GM12878 (cell line): ENCODE data around the gene TMEM266. TPM values are rescaled to one million over a fixed set of nuclear protein-coding genes. Genes with fewer than 3 reads are reported as not detected.
A peak's percentile ranks its signal among the peaks of the same experiment; 100 is the strongest.

Experiments
- ATAC-seq: fragments of 200-7000 bp; cut with Tn5 transposase; 3 replicates; pipeline ENCODE4 v1.9.1; 2020; ENCODE audit warnings: mild to moderate bottlenecking, moderate library complexity
- BruUV-seq: library from RNA; stranded (reverse); fragments of 400-500 nt; replicated peaks from 2 replicates; lab custom pipeline; 2021; lab: Mats Ljungman, UMichigan
- CTCF ChIA-PET: fragments of 300-600 bp; sonication (Branson Sonifier 250); formaldehyde crosslinking; extraction: SDS; loops from one replicate; lab custom pipeline; 2021; ENCODE audit warnings: inconsistent platforms; lab: Yijun Ruan, JAX
- POLR2A ChIA-PET: fragments of 350-600 bp; formaldehyde crosslinking; extraction: SDS; loops from one replicate; lab custom pipeline; 2021; ENCODE audit warnings: inconsistent platforms; lab: Charles Lee
- RAD21 ChIA-PET: fragments of 300-600 bp; sonication (Branson Sonifier 250); formaldehyde crosslinking; loops from one replicate; lab custom pipeline; 2023; ENCODE audit warnings: antibody characterized with exemption; ENCODE audit not compliant: unreplicated experiment; lab: Charles Lee
- SMC1A ChIA-PET: fragments of 300-600 bp; sonication (Branson Sonifier 250); formaldehyde crosslinking; loops from one replicate; lab custom pipeline; 2023; ENCODE audit not compliant: unreplicated experiment, uncharacterized antibody; lab: Charles Lee
- DNase-seq: peaks from one replicate; pipeline ENCODE4 v3.0.0-alpha.2; 2011; ENCODE audit warnings: low read depth, low spot score
- FAIRE-seq: peaks from 3 replicates; lab custom pipeline; 2011; peaks lifted over from hg19 to GRCh38; lab: Jason Lieb, UNC
- H2AFZ ChIP-seq: 2 replicates; pipeline ENCODE4 v1.6.0; 2011; ENCODE audit warnings: low read depth, low read length, control low read depth; ENCODE audit not compliant: control insufficient read depth
- H3K27ac ChIP-seq: 2 replicates; pipeline ENCODE4 v1.5.1; 2011; ENCODE audit warnings: control low read depth; ENCODE audit not compliant: control insufficient read depth, insufficient read depth
- H3K27me3 ChIP-seq, 2 experiments: replicated peaks in 1 of 2; 2 replicates each; pipeline versions ENCODE4 v1.6.0 to v1.6.1; 2011; ENCODE audit warnings: low read length in 1 of 2; ENCODE audit not compliant: control insufficient read depth in 2 of 2, insufficient read depth in 2 of 2
- H3K36me3 ChIP-seq, 2 experiments: 2 replicates each; pipeline ENCODE4 v1.5.1; 2011; ENCODE audit warnings: low read length in 1 of 2; ENCODE audit not compliant: control insufficient read depth in 2 of 2, insufficient read depth in 2 of 2
- H3K4me1 ChIP-seq: 2 replicates; pipeline ENCODE4 v1.6.1; 2011; ENCODE audit warnings: mild to moderate bottlenecking, low read length, moderate library complexity, mixed read lengths; ENCODE audit not compliant: control insufficient read depth, insufficient read depth
- H3K4me2 ChIP-seq: 2 replicates; pipeline ENCODE4 v1.6.0; 2011; ENCODE audit warnings: control low read depth; ENCODE audit not compliant: control insufficient read depth, insufficient read depth
- H3K4me3 ChIP-seq: fragments of 200-600 bp; sonication (generic); 2 replicates; pipeline ENCODE4 v1.5.1; 2016
- H3K79me2 ChIP-seq: 2 replicates; pipeline ENCODE4 v1.6.0; 2011; ENCODE audit warnings: low read length; ENCODE audit not compliant: control insufficient read depth, insufficient read depth
- H3K9ac ChIP-seq: 2 replicates; pipeline ENCODE4 v1.8.0; 2011; ENCODE audit warnings: low read length, control low read depth, mixed read lengths; ENCODE audit not compliant: control insufficient read depth, insufficient read depth
- H3K9me3 ChIP-seq: replicated peaks from 3 replicates; pipeline ENCODE4 v1.5.1; 2011; ENCODE audit warnings: mild to moderate bottlenecking, low read length; ENCODE audit not compliant: control insufficient read depth, insufficient read depth
- H4K20me1 ChIP-seq: 2 replicates; pipeline ENCODE4 v1.6.0; 2011; ENCODE audit not compliant: control insufficient read depth, insufficient read depth
- ATF7 ChIP-seq: fragments of 450-650 bp; IDR thresholded peaks from 2 replicates; pipeline ENCODE4 v1.6.1; 2016; ENCODE audit warnings: low read depth, mild to moderate bottlenecking
- CTCF ChIP-seq, 3 experiments: IDR thresholded peaks in 2 of 3; conservative IDR thresholded peaks in 1 of 3; 2 replicates each; pipeline ENCODE4 v1.5.1; 2011; ENCODE audit warnings: low read depth in 3 of 3, low read length in 3 of 3, mild to moderate bottlenecking in 3 of 3, control low read depth in 2 of 3, moderate library complexity in 2 of 3, inconsistent platforms in 1 of 3, mixed read lengths in 1 of 3; ENCODE audit not compliant: control insufficient read depth in 2 of 3, insufficient read depth in 1 of 3; ENCODE audit errors: extremely low read depth in 1 of 3
- FOS ChIP-seq: IDR thresholded peaks from 3 replicates; pipeline ENCODE4 v1.6.1; 2011; ENCODE audit warnings: borderline replicate concordance; ENCODE audit not compliant: insufficient read length; ENCODE audit errors: extremely low read depth
- IRF3 ChIP-seq: fragments of 450-650 bp; IDR thresholded peaks from 2 replicates; pipeline ENCODE4 v1.6.1; 2014; ENCODE audit warnings: mild to moderate bottlenecking
- JUNB ChIP-seq: IDR thresholded peaks from 2 replicates; pipeline ENCODE4 v1.6.1; 2016; ENCODE audit warnings: antibody characterized with exemption, mild to moderate bottlenecking
- KDM1A ChIP-seq: fragments of 200-600 bp; sonication (generic); IDR thresholded peaks from 2 replicates; pipeline ENCODE4 v1.6.1; 2016; ENCODE audit warnings: borderline replicate concordance
- MYC ChIP-seq: IDR thresholded peaks from 2 replicates; pipeline ENCODE4 v1.6.1; 2011; ENCODE audit warnings: mild to moderate bottlenecking, low read length, moderate library complexity, inconsistent platforms; ENCODE audit not compliant: insufficient read depth, insufficient replicate concordance, insufficient read length, severe bottlenecking
- PML ChIP-seq: IDR thresholded peaks from 2 replicates; pipeline ENCODE4 v1.6.1; 2012; ENCODE audit warnings: low read length, inconsistent platforms
- RAD21 ChIP-seq: IDR thresholded peaks from 2 replicates; pipeline ENCODE4 v1.6.1; 2011; ENCODE audit warnings: mild to moderate bottlenecking, low read depth, low read length, moderate library complexity; ENCODE audit not compliant: insufficient read depth
- RB1 ChIP-seq: fragments of 450-650 bp; formaldehyde crosslinking; IDR thresholded peaks from 2 replicates; pipeline ENCODE4 v1.6.1; 2017; ENCODE audit warnings: mild to moderate bottlenecking, borderline replicate concordance
- RELB ChIP-seq: fragments of 450-650 bp; IDR thresholded peaks from 2 replicates; pipeline ENCODE4 v1.6.1; 2017; ENCODE audit warnings: low read depth, mild to moderate bottlenecking, moderate library complexity
- SMAD1 ChIP-seq: fragments of 450-650 bp; IDR thresholded peaks from 2 replicates; pipeline ENCODE4 v1.6.1; 2018; ENCODE audit warnings: mild to moderate bottlenecking, low read depth; ENCODE audit not compliant: partially characterized antibody
- SMARCA5 ChIP-seq: fragments of 450-650 bp; IDR thresholded peaks from 2 replicates; pipeline ENCODE4 v1.6.1; 2017; ENCODE audit warnings: mild to moderate bottlenecking
- SREBF2 ChIP-seq: IDR thresholded peaks from 2 replicates; pipeline ENCODE4 v1.6.1; 2012; ENCODE audit warnings: mild to moderate bottlenecking, low read length
- TBL1XR1 ChIP-seq: IDR thresholded peaks from 2 replicates; pipeline ENCODE4 v1.6.1; 2012; ENCODE audit warnings: low read depth, low read length, improper control_type of control experiment
- USF2 ChIP-seq: IDR thresholded peaks from 2 replicates; pipeline ENCODE4 v1.6.1; 2011; ENCODE audit warnings: low read depth, low read length, improper control_type of control experiment, borderline replicate concordance
- WRNIP1 ChIP-seq: IDR thresholded peaks from 2 replicates; pipeline ENCODE4 v1.6.1; 2011; ENCODE audit warnings: low read depth, low read length, improper control_type of control experiment, borderline replicate concordance
- YY1 ChIP-seq: IDR thresholded peaks from 2 replicates; pipeline ENCODE4 v1.6.1; 2011; ENCODE audit warnings: low read depth, mild to moderate bottlenecking, low read length
- WGBS: methylation state at CpG from one replicate; pipeline ENCODE4 v1.1.6; 2016; ENCODE audit warnings: low lambda C conversion rate; ENCODE audit not compliant: insufficient replicate concordance, insufficient coverage; ENCODE audit errors: missing lambda C conversion rate; 5-methylcytosine and 5-hydroxymethylcytosine counted together
- in situ Hi-C: fragments of 300-500 bp; cut with MboI; formaldehyde crosslinking; loops from 9 replicates; pipeline ENCODE4 v1.14.3; 2018; ENCODE audit warnings: mixed read lengths
- intact Hi-C: fragments of 100-400 bp; cut with micrococcal nuclease; formaldehyde crosslinking; loops from one replicate; pipeline ENCODE4 v1.14.2; 2022; ENCODE audit not compliant: unreplicated experiment
- polyA plus RNA-seq, 11 experiments: library from polyadenylated mRNA; depleted of rRNA in 4 of 11; unstranded in 6 of 11; stranded (reverse) in 5 of 11; fragments of >200 nt; fragmentation: Nextera tagmentation in 4 of 11; fragmentation: Illumina TruSeq in 1 of 11; extraction: Ambion mirVana in 4 of 11; extraction: Trizol in 1 of 11; gene quantifications; 1 replicate in 1 of 11; 2 replicates in 10 of 11; pipeline versions ENCODE4 v1.2.1 to v1.2.3, GENCODE V29; 2011 to 2016; ENCODE audit warnings: inconsistent platforms in 2 of 11, missing spikeins in 2 of 11, low read depth in 1 of 11
- total RNA-seq, 4 experiments: library from RNA; depleted of rRNA in 3 of 4; stranded (reverse); fragments of >200 nt in 3 of 4; fragmentation: Illumina TruSeq in 1 of 4; extraction: Trizol in 1 of 4; gene quantifications; 2 replicates each; pipeline versions ENCODE4 v1.2.1 to v1.2.3, GENCODE V29; 2013 to 2021

TMEM266 gene
- total and polyA plus RNA-seq, 10 of the 15 experiments (the other 5 are each of a cell fraction or from before 2014, with no cell fraction given): 0.11 to 0.70 (median 0.39) TPM

GRCh38 chr15:76057332-76058000, 2.3 kb upstream of the TMEM266 start:
- Histone ChIP-seq H3K36me3 (no peaks in the 10 kb centered on the region), H3K4me1 (peaks cover 28% of the 10 kb centered on the region), H3K9ac (no peak overlapping the region), H3K79me2 (no peaks in the 10 kb centered on the region), H3K4me2 (peak overlapping the region; percentile 97), H2AFZ (peak overlapping the region; percentile 64), H3K27ac (peak overlapping the region; percentile 63; the same call in 1 of the 2 replicates), H3K27me3 (no peaks in the 10 kb centered on the region), H3K4me3 (peak overlapping the region; percentile 22; the same call in 1 of the 2 replicates), H4K20me1 (no peaks in the 10 kb centered on the region), H3K9me3 (no peaks in the 10 kb centered on the region)
- intact Hi-C loops (loop anchor here (1.0 kb wide), 1 partner anchor 82 kb away; no protein-coding TSS in a partner anchor), in situ Hi-C loops (no loop called here)
- BruUV-seq: no TSS peak
- CTCF ChIA-PET: interaction anchor here (0.6 to 10.6 kb wide), 30 partner anchors 8 to 809 kb away, joined by 3 to 347 read pairs (median 4); no protein-coding TSS in a partner anchor
- ATAC-seq (peak; percentile 53), DNase-seq (no peak), FAIRE-seq (peak; percentile 88)
- RAD21 ChIA-PET: interaction anchor here (0.5 to 10.8 kb wide), 12 partner anchors 14 to 247 kb away, joined by 3 to 214 read pairs (median 3); partner anchors contain the start of genes NRG4 and UBE2Q2
- WGBS: 2% methylated on average over 7 of the region's 7 CpGs
- SMC1A ChIA-PET: interaction anchor here (0.7 to 9.0 kb wide), 21 partner anchors 8 to 248 kb away, joined by 3 to 217 read pairs (median 4); no protein-coding TSS in a partner anchor
- POLR2A ChIA-PET: interaction anchor here (0.8 to 4.2 kb wide), 3 partner anchors 50 to 358 kb away, joined by 3 to 23 read pairs (median 4); no protein-coding TSS in a partner anchor
- TF ChIP-seq SREBF2 (no peak), FOS (no peak), WRNIP1 (no peak), RB1 (no peak), PML (0 out of 2 replicates have a peak, but pooled peaks have one; percentile 15), JUNB (no peak), SMARCA5 (peak; percentile 63), TBL1XR1 (no peak), YY1 (peak; percentile 31; the same call in 1 of the 2 replicates), CTCF (IDR thresholded peaks at IDR 0.05 in 2 of 3, conservative IDR thresholded peaks at IDR 0.05 in 1 of 3; ENCODE audit: control insufficient read depth in 2 of 3, extremely low read depth in 1 of 3, insufficient read depth in 1 of 3, low read depth in 3 of 3, low read length in 3 of 3) (peak; percentile 60 to 70 (median 68)), USF2 (no peak), SMAD1 (no peak), MYC (no peak), KDM1A (no peak), RELB (peak; percentile 39; the same call in 1 of the 2 replicates), ATF7 (0 out of 2 replicates have a peak, but pooled peaks have one; percentile 17), RAD21 (peak; percentile 58), IRF3 (no peak)
